ENCODE data around the gene GPD2. TPM values are rescaled to one million over a fixed set of nuclear protein-coding genes. Genes with fewer than 3 reads are reported as not detected.

The GPD2 gene
- total and polyA plus RNA-seq, 8 donors, result 2.8 to 17.7 (median 10.2) TPM

GRCh38 chr2:156561326-156561725 lies 125.1 kb downstream of the GPD2 start:
- ATAC-seq (no peak), FAIRE-seq (no peak), DNase-seq (no peak)
- Histone ChIP-seq H3K27ac (no peak overlapping the region), H3K9me3 (no peaks in the 10 kb centered on the region), H3K27me3 (no peaks in the 10 kb centered on the region), H3K4me1 (peaks cover 5 to 8% (median 7%) of the 10 kb centered on the region in 3 donors), H3K4me3 (no peak overlapping the region), H3K36me3 (peaks cover 0 to 5% (median 5%) of the 10 kb centered on the region in 3 donors)
- 89 to 95% methylated on average over 3 of the region's 3 CpGs for WGBS, 2 donors
- TF ChIP-seq CTCF (IDR thresholded peaks at IDR 0.05), result no peak
- intact Hi-C loops (cut with DNase I), result no loop called here

GRCh38 chr2:156562124-156562523 lies 125.9 kb downstream of the GPD2 start:
- DNase-seq (no peak), FAIRE-seq (no peak), ATAC-seq (peak in 1 of 4 donors; percentile 46)
- Histone ChIP-seq H3K27me3 (no peaks in the 10 kb centered on the region), H3K4me1 (peaks cover 5 to 8% (median 7%) of the 10 kb centered on the region in 3 donors), H3K36me3 (peaks cover 0 to 5% (median 5%) of the 10 kb centered on the region in 3 donors), H3K27ac (no peak overlapping the region), H3K4me3 (no peak overlapping the region), H3K9me3 (no peaks in the 10 kb centered on the region)
- no peak for TF ChIP-seq CTCF (IDR thresholded peaks at IDR 0.05)
- intact Hi-C loops (cut with DNase I), result no loop called here
- WGBS, 2 donors, result 9 to 15% methylated on average over 1 of the region's 1 CpG

GRCh38 chr2:156563994-156564753 lies 128.0 kb downstream of the GPD2 start:
- Histone ChIP-seq H3K4me1 (peaks cover 5 to 8% (median 7%) of the 10 kb centered on the region in 3 donors), H3K27me3 (no peaks in the 10 kb centered on the region), H3K27ac (no peak overlapping the region), H3K36me3 (no peaks in the 10 kb centered on the region), H3K4me3 (no peak overlapping the region), H3K9me3 (no peaks in the 10 kb centered on the region)
- TF ChIP-seq CTCF (IDR thresholded peaks at IDR 0.05), result no peak
- FAIRE-seq (no peak), ATAC-seq (no peak), DNase-seq (no peak)
- intact Hi-C loops (cut with DNase I), result no loop called here
- 82 to 89% methylated on average over 4 of the region's 4 CpGs for WGBS, 2 donors

GRCh38 chr2:156565066-156565710 lies 129.0 kb downstream of the GPD2 start:
- DNase-seq (no peak), ATAC-seq (no peak), FAIRE-seq (no peak)
- intact Hi-C loops (cut with DNase I), result no loop called here
- no peaks in the 10 kb centered on the region for H3K9me3 ChIP-seq
- no peak overlapping the region for H3K4me3 ChIP-seq
- H3K4me1 ChIP-seq, result peaks cover 5 to 8% (median 7%) of the 10 kb centered on the region in 3 donors
- TF ChIP-seq CTCF (IDR thresholded peaks at IDR 0.05), result no peak
- no peaks in the 10 kb centered on the region for H3K36me3 ChIP-seq
- WGBS, 2 donors, result 94 to 96% methylated on average over 5 of the region's 5 CpGs
- H3K27me3 ChIP-seq, result no peaks in the 10 kb centered on the region
- H3K27ac ChIP-seq, result no peak overlapping the region

GRCh38 chr2:156573710-156574109 lies 137.5 kb downstream of the GPD2 start:
- TF ChIP-seq CTCF (IDR thresholded peaks at IDR 0.05), result no peak
- no peak for DNase-seq
- Histone ChIP-seq H3K36me3 (peaks cover 0 to 3% (median 0%) of the 10 kb centered on the region in 3 donors), H3K4me1 (no peaks in the 10 kb centered on the region), H3K4me3 (no peak overlapping the region), H3K27ac (no peak overlapping the region), H3K9me3 (no peaks in the 10 kb centered on the region), H3K27me3 (no peaks in the 10 kb centered on the region)
- FAIRE-seq, result no peak
- 73 to 77% methylated on average over 2 of the region's 2 CpGs for WGBS, 2 donors
- intact Hi-C loops (cut with DNase I), result no loop called here
- ATAC-seq, result no peak
